GM10266 (cell line): ENCODE results near the gene MSMP.

Source experiments
- DNase-seq: peaks from one replicate; pipeline ENCODE4 v3.0.0; 2012; ENCODE audit errors: extremely low spot score
- CTCF ChIP-seq: IDR thresholded peaks from 2 replicates; pipeline ENCODE4 v1.5.1; 2012; ENCODE audit warnings: mild to moderate bottlenecking, low read depth; ENCODE audit not compliant: control insufficient read depth, insufficient read depth; ENCODE audit errors: missing control alignments

MSMP gene

GRCh38 chr9:35771075-35771433 is 17.0 kb upstream of the MSMP start:
- DNase-seq = no peak
- no peak for TF ChIP-seq CTCF

GRCh38 chr9:35769763-35770162 is 15.7 kb upstream of the MSMP start:
- DNase-seq = no peak
- no peak for TF ChIP-seq CTCF

- no peak for TF ChIP-seq CTCF
- no peak for DNase-seq
Observed at GRCh38 chr9:35767458-35767857, 13.4 kb upstream of the MSMP start.

DNA sequence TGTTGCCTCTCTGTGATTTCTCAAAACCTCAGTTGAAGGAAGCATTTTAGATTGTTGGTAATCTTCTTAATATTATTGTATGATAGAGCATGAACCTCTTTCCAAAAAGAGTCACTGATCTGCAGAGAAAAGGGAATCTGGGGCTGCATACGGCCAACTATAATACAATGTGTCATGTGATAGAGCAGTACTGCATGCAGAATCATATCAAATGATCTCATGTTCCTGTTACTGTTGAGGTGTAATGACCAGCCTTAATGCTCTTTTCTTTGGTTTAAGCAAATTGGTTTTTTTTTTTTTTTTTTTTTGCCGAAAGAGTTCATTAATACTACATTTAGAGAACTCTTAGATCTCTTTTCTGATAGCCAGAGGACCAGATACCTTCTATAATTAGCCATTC is 12.9 kb upstream of the MSMP start:
- no peak for DNase-seq
- TF ChIP-seq CTCF = no peak

DNA sequence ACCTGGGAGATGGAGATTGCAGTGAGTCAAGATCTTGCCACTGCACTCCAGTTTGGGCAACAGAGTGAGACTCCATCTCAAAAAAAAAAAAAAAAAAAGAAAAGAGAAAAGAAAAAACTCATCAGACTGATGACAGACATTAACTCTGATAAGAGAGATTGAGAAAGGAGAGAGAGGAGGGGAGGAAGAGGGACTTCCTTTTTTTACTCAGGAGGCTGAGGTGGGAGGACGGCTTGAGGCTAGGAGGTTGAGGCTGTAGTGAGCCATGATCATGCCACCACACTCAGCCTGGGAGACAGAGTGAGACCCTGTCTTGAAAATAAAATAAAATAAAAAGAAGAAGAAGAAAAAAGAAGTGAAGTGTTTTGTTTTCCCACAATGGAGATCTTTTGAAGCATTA is 9.7 kb upstream of the MSMP start:
- no peak for DNase-seq
- no peak for TF ChIP-seq CTCF

- DNase-seq = no peak
- TF ChIP-seq CTCF = no peak
Observed at GRCh38 chr9:35763181-35763580, 9.1 kb upstream of the MSMP start.

DNA sequence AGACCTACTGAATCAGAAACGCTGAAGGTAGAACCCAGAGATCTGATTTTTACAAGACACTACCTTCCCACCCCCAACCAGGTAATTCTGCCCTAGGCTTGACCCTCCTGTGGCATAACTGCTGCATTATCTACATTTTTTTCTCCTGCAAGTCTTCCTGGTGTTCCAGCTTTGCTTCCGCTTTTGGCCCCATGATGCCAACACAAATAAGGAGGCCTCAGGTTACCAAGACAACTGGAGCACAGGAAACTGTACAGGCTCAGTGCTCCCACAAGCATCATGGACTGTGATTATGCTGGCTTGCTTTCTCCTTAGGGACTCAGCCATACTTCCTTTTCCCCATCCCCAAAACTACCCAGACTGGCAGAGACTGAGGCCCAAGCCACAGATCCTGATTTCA is 6.6 kb upstream of the MSMP start:
- DNase-seq = no peak
- no peak for TF ChIP-seq CTCF
